Lung (tissue), 12 donors: ENCODE results near the gene SHB. TPM values are rescaled to one million over a fixed set of nuclear protein-coding genes. Genes with fewer than 3 reads are reported as not detected.

Experiments
- ATAC-seq: fragments of 200-7000 bp; cut with Tn5 transposase; one replicate; pipeline ENCODE4 v1.9.1; 2020; ENCODE audit warnings: moderate number of reproducible peaks; ENCODE audit not compliant: insufficient read depth, low FRiP score
- DNase-seq, 3 donors: peaks; one replicate each; pipeline ENCODE4 v3.0.0-alpha.2; 2013 to 2017
- H3K27ac ChIP-seq, 2 donors: one replicate each; pipeline ENCODE4 v1.5.1; 2013; ENCODE audit warnings: mild to moderate bottlenecking in 2 of 2, moderate library complexity in 2 of 2, control low read depth in 1 of 2, inconsistent platforms in 1 of 2, low read depth in 1 of 2, low read length in 1 of 2
- H3K27me3 ChIP-seq, 3 donors: one replicate each; pipeline ENCODE4 v1.5.1; 2013; ENCODE audit warnings: low read length in 2 of 3; ENCODE audit not compliant: control insufficient read depth in 3 of 3, insufficient read depth in 3 of 3
- H3K36me3 ChIP-seq, 4 donors: one replicate each; pipeline ENCODE4 v1.5.1; 2013; ENCODE audit warnings: low read length in 4 of 4, mild to moderate bottlenecking in 1 of 4, moderate library complexity in 1 of 4; ENCODE audit not compliant: control insufficient read depth in 4 of 4, insufficient read depth in 4 of 4
- H3K4me1 ChIP-seq, 5 donors: one replicate each; pipeline ENCODE4 v1.5.1; 2013; ENCODE audit warnings: low read length in 5 of 5, mild to moderate bottlenecking in 2 of 5, moderate library complexity in 1 of 5; ENCODE audit not compliant: control insufficient read depth in 5 of 5, insufficient read depth in 5 of 5
- H3K4me3 ChIP-seq: one replicate; pipeline ENCODE4 v1.5.1; 2013; ENCODE audit warnings: mild to moderate bottlenecking, control low read depth, moderate library complexity
- H3K9ac ChIP-seq, 2 donors: one replicate each; pipeline ENCODE4 v1.5.1; 2013; ENCODE audit warnings: low read length in 2 of 2, control low read depth in 1 of 2; ENCODE audit not compliant: insufficient read depth in 1 of 2
- H3K9me3 ChIP-seq, 4 donors: one replicate each; pipeline ENCODE4 v1.5.1; 2013; ENCODE audit warnings: low read length in 3 of 4, mild to moderate bottlenecking in 1 of 4, moderate library complexity in 1 of 4; ENCODE audit not compliant: control insufficient read depth in 4 of 4, insufficient read depth in 3 of 4
- WGBS, 2 donors: extraction: QIAGEN DNeasy Blood & Tissue Kit; methylation state at CpG; one replicate each; pipeline ENCODE4 v1.1.7; 2013; 5-methylcytosine and 5-hydroxymethylcytosine counted together
- polyA plus RNA-seq, 2 donors: library from polyadenylated mRNA; stranded (reverse); fragments of 200-250 nt; gene quantifications; one replicate each; pipeline ENCODE4 v1.2.1, GENCODE V29; 2013
- total RNA-seq, 2 donors: library from RNA; depleted of rRNA in 1 of 2; stranded (reverse); fragments of >200 nt in 1 of 2; gene quantifications; one replicate each; pipeline ENCODE4 v1.2.1, GENCODE V29; 2014 to 2021
- TF ChIP-seq, protein P1 (sequence below): IDR thresholded peaks from 2 replicates; pipeline ENCODE4 v1.5.1; 2012; ENCODE audit warnings: mild to moderate bottlenecking; ENCODE audit errors: control extremely low read depth, extremely low read depth
- donor health status: control.
- donor health status: control.
- donor health status: Bipolar disorder and iron deficiency.
- donor health status: healthy.
- donor health status: DM: yes; HTN: yes; CAD: no.

Gene SHB
- total and polyA plus RNA-seq, 4 donors, result 10.8 to 32.3 (median 14.4) TPM

DNA sequence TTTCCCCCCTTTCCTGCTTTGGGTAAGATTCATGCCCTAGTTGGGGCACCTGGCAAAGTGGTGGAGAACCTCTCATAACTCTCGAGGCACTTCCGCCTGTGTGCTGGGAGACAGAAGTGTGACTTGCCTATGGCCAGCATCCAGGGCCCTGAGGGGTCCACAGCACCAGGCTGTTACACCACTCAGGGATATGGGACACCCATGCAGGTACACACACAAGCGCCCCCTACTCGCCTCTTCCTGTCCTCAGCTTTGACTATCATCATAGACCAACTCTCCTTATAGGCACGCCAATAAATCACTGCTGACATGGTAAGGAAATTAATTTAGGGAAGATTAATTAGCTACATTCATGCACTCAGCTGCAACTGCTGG lies 45.4 kb downstream of the SHB start:
- H3K9ac ChIP-seq, result peak overlapping the region in 1 of 2 donors; percentile 23
- peaks cover 43 to 79% (median 50%) of the 10 kb centered on the region in 5 donors for H3K4me1 ChIP-seq
- no peak for ATAC-seq

DNA sequence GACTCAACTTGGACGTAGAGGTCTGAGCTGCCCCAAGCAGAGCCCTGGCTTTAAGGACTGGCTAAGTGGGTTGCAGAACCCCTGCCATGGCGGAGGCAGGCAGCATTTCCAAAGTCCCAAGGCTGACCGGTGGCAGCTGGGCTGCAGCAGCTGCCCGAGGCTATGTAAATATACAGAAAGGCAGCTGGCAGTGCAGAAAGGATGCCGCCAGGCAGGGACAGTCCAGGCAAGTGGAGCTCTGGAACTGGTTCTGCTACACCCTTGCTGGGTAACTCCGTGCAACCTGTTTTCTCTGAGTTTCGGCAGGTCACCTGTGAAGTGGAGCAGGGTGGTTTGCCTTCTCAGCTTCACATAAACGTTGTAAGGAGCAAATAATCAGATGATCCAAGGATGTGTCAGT lies 46.0 kb downstream of the SHB start:
- TF ChIP-seq, protein P1, sequence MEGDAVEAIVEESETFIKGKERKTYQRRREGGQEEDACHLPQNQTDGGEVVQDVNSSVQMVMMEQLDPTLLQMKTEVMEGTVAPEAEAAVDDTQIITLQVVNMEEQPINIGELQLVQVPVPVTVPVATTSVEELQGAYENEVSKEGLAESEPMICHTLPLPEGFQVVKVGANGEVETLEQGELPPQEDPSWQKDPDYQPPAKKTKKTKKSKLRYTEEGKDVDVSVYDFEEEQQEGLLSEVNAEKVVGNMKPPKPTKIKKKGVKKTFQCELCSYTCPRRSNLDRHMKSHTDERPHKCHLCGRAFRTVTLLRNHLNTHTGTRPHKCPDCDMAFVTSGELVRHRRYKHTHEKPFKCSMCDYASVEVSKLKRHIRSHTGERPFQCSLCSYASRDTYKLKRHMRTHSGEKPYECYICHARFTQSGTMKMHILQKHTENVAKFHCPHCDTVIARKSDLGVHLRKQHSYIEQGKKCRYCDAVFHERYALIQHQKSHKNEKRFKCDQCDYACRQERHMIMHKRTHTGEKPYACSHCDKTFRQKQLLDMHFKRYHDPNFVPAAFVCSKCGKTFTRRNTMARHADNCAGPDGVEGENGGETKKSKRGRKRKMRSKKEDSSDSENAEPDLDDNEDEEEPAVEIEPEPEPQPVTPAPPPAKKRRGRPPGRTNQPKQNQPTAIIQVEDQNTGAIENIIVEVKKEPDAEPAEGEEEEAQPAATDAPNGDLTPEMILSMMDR, result no peak
- Histone ChIP-seq H3K4me3 (no peak overlapping the region), H3K36me3 (peaks cover 0 to 7% (median 1%) of the 10 kb centered on the region in 4 donors), H3K27ac (peak overlapping the region in 1 of 2 donors; percentile 81), H3K9me3 (no peaks in the 10 kb centered on the region), H3K27me3 (no peaks in the 10 kb centered on the region), H3K4me1 (peaks cover 38 to 79% (median 53%) of the 10 kb centered on the region in 5 donors), H3K9ac (peak overlapping the region in 1 of 2 donors; percentile 23)
- WGBS, 2 donors, result 47 to 68% methylated on average over 8 of the region's 8 CpGs
- ATAC-seq (no peak), DNase-seq (peak; percentile 53 to 67 (median 60))

More for the DNA sequence above, 45.4 kb downstream of the SHB start:
- H3K9me3 ChIP-seq, result no peaks in the 10 kb centered on the region
- no peaks in the 10 kb centered on the region for H3K27me3 ChIP-seq
- peaks cover 0 to 7% (median 1%) of the 10 kb centered on the region in 4 donors for H3K36me3 ChIP-seq
- peak overlapping the region in 1 of 2 donors; percentile 81 for H3K27ac ChIP-seq
- TF ChIP-seq, protein P1, result no peak
- WGBS, 2 donors, result 66 to 81% methylated on average over 5 of the region's 5 CpGs
- DNase-seq, result peak in 1 of 3 donors; percentile 54
- no peak overlapping the region for H3K4me3 ChIP-seq

DNA sequence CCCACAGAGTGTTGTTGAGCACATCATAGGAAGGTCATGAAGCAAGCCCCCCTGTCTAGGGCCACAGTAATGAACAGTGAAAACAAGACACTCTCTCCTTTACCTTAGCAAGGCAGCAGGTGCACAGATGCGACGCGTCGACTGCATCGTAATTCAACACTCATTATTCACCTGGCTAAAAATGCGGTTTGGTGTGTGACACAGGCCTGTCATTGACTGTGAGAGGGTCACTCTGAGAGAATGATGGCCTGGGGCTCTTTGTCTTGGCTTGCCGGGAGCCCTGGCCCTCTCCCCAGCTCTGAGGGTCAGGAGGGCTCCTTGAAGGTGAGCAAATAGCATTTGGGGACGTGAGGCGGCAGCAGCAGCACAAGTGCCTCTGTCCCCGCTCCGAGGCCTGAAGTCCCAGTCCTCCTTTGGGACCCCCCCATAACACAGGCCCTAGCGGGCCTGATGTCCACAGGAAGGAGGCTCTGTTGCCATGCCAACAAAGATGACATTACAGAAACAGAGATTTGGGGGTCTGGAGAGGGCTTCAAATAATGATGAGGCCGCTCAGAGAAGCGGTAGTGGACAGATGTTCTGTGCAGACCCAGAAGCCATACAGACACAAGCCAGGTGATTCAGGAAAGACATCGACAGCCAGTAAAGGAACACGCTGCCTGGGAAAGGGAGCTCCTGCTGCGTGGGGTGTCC lies 46.7 kb downstream of the SHB start:
- H3K9ac ChIP-seq, result no peak overlapping the region
- H3K4me1 ChIP-seq, result peaks cover 35 to 82% (median 58%) of the 10 kb centered on the region in 5 donors
- no peak overlapping the region for H3K4me3 ChIP-seq
- ATAC-seq, result no peak
- H3K36me3 ChIP-seq, result peaks cover 0 to 7% (median 1%) of the 10 kb centered on the region in 4 donors
- no peak for DNase-seq
- 82 to 92% methylated on average over 17 of the region's 17 CpGs for WGBS, 2 donors
- H3K27me3 ChIP-seq, result no peaks in the 10 kb centered on the region
- TF ChIP-seq, protein P1, result no peak
- peak overlapping the region in 1 of 2 donors; percentile 81 for H3K27ac ChIP-seq
- H3K9me3 ChIP-seq, result no peaks in the 10 kb centered on the region
